ENCODE results near the gene ST6GALNAC2.

ST6GALNAC2 gene

DNA sequence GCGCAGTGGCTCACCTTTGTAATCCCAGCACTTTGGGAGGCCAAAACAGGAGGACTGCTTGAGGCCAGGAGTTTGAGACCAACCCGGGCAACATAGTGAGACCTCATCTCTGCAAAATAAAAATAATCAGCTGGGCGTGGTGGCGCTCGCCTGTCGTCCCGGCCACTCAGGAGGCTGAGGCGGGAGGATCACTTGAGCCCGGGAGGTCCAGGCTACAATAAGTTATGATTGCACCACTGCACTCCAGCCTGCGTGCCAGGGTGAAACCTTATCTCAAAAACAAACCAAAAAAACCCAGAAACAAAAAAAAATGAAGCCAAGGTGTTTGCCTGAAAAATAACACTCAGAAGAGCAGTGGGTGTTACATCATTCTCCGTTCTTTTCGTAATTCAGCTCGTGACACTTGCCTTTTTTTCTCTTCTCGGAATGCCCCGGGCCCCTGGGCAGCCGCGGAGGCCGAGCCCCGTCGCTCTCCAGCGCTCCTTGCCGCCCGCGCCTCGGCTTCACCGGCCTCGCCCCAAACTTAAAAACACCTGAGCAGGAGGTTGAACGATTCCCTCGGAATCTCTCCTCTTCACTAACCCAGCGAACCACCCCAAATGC is 28.8 kb downstream of the ST6GALNAC2 start:
- no peak for DNase-seq (ENCODE audit: low read depth in 4 of 4, low spot score in 1 of 4)

DNA sequence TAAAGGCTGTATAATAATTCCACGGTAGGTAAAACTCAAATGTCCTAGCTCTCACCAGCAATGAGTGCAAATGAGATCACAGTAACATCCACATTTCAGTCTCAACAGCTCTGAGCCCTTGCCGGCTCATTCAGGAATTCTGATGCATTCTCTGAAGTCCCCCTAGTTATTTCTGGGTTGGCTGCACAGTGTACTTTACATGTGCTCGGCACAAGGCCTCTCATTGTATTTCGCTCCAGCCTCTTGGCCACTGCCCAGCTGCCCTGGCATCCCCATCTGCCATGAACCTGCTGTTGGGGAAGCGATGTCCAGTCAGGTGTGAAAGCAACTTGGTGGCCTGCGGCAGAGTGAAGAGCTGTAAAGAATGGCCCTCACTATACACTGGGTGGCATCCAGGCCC is 31.5 kb downstream of the ST6GALNAC2 start:
- DNase-seq (ENCODE audit: low read depth in 4 of 4, low spot score in 1 of 4) = no peak

DNA sequence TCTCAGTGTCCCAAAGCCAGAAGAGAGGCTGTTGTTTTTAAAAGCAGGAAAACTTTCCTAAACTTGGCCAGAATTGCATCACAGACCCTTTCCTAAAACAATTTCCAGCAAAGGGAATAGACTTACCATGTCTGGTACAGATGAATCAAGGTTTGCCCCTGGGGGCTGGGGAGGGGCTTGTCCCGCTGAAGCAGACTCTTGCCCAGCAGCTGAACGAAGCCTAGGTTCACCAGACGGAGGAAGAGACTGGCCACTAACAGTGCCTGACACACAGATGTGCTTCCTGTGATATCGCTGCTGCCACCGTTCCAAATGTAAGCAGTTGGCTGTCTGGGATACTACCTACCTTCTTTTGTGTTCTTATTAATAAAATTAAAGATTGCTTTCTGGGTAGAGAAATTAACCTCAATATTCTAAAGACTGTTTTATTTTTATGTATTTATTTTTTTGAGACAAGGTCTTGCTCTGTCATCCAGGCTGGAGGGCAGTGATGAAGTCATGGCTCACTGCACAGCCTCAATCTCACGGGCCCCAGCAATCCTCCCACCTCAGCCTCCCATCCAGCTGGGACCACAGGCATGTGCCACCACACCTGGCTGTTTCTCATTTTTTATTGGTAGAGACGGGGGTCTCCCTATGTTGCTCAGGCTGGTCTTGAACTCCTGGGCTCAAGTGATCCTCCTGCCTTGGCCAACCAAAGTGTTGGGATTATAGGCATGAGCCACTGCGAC is 32.3 kb downstream of the ST6GALNAC2 start:
- no peak for DNase-seq (ENCODE audit: low read depth in 4 of 4, low spot score in 1 of 4)

DNA sequence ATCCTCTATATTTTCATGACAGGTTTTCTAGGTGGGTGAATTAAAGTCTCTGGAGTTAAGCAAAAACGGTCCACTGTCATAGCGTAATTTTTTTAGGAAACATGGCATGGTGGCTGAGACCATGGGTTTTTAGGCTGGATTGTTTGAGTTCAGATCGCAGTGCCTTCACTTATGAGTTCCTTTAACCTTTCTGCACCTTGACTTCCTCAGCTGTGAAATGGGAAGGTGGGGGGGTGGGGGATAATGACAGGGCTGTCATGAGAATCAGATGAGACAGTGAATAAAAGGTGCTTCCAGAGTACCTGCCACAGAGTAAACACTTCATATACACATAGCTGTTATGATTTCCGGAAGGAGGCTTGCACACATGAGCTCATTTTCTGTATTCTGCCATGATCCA is 34.0 kb downstream of the ST6GALNAC2 start:
- DNase-seq (ENCODE audit: low read depth in 4 of 4, low spot score in 1 of 4) = no peak

DNA sequence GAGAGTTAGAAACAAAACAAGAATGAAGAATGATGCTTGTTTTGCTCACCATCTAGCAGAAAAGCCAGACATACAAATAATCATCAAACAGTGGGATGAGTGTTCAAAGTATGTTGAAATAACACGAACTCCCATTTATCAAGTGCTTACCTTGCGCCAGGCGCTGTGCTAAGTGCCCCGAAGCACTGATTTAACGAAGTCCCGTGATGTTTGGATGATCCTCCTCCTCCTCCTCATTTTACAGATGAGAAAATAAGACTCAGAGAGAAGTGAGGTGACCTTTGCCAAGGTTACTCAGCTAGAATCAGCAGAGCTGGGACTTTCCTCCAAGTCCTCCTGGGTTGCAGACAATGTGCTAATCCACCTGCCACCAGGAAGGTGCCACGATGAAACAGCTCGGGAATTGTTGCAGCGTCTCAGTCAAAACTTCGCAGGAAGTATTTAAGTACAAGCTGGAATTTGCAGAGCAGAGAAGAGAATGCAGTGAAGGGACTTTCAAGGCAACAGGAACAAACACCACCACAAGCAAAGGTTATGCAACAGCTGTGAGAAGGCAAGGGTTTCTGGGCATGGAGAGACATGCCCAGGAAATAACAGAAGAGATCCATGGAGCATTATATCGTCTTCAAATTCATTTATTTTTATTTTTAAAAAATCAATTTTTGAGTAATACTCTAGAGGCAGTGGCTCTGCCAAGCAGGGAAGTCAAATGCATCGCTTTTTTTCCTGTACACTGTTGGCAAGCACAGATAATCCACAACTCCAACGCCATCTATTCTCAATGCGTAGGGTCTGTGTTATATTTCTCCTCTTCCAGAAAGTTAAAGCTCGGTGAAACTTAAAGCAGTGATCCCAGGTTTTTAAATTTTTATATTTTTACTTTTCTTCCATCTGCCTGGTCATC is 34.7 kb downstream of the ST6GALNAC2 start:
- no peak for DNase-seq (ENCODE audit: low read depth in 4 of 4, low spot score in 1 of 4)

DNA sequence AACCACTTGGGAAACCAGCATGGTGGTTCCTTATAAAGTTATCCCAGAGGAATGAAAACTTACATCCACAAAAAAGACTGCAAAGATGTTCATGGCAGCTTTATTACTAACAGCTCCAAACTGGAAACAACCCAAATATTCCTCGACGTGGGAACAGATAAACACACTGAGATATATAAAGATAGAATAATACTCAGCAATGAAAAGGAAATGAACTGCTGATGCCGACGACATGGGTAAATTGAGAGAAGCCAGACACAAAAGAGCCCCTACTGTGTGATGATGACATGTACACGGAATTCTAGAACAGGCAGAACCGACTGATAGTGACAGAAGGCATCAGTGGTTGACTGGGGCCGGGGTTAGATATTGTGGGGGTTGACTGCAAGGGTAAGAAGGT is 36.1 kb downstream of the ST6GALNAC2 start:
- DNase-seq (ENCODE audit: low read depth in 4 of 4, low spot score in 1 of 4) = no peak

DNA sequence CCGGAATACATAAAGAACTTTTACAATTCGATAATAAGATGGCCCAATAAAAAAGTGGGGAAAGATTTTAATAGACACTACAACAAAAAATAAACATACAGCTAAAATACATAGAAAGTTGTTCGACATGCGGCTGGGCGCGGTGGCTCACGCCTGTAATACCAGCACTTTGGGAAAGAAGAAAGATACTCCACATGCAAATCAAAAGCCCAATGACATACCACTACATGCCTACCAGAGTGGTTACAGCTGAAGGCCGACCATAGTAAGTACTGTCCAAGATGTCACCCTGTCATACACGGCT is 36.5 kb downstream of the ST6GALNAC2 start:
- no peak for DNase-seq (ENCODE audit: low read depth in 4 of 4, low spot score in 1 of 4)

DNA sequence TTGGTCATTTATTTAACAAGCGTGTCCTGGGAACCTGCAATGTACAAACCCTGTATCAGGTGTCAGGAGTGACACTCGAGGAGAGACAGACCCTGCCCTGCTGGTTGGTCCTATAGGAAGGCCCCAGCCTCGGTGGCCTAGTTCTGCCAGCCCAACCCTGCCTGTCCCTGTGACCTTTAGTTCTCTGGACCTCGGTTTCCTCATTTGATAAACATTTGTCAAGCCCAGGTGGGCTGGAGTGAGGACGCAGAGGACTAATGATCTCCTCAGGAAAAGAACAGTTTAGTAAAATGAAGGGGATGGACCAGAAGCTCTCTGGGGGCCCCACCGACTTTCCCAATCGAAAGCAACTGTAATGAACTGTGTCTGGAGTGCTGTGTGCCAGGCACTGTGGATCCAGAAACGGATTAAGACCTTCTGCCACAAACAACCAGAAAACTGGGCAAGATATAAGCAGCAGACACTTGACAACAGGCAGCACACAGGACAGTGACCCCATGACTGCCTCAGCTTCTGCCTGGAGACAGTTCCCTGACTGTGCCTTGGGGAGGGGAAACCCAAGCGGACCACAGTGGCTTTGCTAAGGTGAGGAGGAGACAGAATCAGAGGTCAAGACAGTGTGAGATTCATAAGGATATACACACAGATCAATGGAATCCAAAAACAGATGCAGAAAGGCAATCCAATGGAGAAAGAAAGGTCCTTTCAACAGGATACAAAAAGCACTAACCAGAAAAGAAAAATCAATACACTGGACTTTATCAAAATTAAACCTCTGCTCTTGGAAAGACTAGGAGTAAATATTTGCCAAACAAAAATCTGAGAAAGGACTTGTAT is 37.1 kb downstream of the ST6GALNAC2 start:
- no peak for DNase-seq (ENCODE audit: low read depth in 4 of 4, low spot score in 1 of 4)

DNA sequence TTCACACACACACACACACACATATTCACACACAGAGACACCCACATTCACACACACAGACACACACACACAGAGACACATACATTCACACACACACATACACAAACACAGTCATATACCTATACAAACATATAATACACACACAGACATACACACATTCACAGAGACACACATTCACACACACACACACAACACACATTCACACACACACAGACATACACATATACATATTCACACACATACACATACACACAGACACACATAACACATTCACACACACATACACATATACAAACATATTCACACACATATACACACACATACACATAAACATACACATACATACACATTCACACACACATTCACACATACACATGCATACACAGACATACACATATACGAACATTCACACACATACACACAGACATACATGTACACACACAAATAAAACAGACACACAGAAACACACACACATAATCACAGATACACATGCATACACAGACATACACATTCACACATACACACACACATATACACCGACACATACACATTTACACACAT is 37.9 kb downstream of the ST6GALNAC2 start:
- DNase-seq (ENCODE audit: low read depth in 4 of 4, low spot score in 1 of 4) = no peak

DNA sequence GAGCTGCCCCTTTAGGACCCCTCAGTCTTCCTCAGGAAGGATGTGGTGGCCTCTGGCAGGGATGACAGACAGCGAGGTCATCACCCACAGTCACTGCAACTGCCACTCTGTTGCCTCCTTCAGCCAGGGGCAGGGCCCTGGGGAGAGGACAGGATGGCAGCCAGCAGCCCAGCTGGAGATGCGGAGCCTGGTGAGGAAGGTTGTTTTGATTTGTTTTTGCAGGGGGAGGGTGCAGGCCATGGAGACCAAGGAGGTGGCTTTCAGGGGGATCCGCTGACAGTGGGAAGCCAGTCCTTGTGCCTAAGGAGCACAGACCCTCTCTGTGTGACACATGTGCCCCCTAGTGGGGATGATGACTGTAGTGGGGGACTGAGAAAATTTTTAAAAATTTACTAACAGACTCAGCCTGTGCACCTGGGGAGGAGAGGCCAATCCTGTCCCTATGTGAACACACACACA is 38.4 kb downstream of the ST6GALNAC2 start:
- no peak for DNase-seq (ENCODE audit: low read depth in 4 of 4, low spot score in 1 of 4)

DNA sequence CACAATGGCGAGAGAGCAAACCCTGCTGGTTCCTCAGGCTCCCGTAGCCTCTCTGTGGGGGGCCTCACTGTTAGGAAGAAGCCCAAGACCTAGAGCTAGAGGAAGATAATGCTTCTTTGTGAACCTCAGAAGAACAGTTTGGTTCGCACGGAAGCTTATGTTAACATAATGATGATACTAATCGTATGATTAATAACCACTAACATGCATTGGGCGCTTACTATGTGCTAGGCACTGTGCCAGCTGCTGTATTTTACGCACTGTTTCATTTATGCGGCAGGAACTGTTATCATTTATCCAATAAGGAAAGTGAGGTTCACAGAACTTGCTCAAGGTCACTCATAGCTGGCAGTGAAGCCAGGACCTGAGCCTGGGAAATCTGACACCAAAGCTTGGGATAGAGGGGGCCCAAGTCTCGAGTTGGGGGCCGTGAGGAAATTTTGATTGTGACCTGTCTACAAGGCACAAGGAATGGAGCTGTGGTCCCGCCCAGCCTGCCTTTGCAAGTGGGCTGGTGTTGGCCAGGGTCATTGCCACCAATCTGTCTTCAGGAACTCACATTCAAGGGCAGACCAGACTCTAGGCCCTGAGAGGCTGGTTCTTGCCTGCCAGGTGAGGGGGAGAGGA is 39.0 kb downstream of the ST6GALNAC2 start:
- DNase-seq (ENCODE audit: low read depth in 4 of 4, low spot score in 1 of 4) = no peak

DNA sequence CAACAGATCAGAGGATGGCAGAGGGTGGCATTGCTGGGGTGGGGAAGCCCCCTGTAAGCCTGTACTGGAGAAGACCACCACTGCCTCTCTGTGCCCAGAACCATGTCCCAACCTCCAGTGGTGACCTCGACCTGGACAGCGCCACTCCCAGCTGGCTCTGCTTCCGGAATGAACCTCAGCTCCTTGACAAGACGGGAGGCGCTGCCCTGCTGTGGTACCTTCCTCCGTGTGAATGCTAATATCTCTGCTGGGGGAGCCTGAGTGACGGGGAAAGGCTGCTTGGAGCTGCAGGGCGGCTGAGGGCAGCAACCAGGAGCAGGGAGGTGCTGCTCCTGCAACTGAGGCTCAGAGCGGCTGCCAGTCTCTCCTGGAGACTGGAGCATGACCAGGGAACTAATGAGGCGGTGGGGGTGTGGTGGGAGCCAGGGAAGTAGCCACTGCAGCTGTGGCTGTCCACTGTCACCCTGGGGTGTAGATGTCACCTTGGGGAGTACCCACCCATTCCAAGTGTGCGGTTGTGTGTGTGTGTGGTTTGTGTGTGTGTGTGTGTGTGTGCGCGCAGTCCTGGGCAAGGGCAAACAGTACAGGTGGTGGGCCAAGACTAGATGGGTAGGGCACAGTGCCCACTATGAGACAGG is 39.6 kb downstream of the ST6GALNAC2 start:
- no peak for DNase-seq (ENCODE audit: low read depth in 4 of 4, low spot score in 1 of 4)

DNA sequence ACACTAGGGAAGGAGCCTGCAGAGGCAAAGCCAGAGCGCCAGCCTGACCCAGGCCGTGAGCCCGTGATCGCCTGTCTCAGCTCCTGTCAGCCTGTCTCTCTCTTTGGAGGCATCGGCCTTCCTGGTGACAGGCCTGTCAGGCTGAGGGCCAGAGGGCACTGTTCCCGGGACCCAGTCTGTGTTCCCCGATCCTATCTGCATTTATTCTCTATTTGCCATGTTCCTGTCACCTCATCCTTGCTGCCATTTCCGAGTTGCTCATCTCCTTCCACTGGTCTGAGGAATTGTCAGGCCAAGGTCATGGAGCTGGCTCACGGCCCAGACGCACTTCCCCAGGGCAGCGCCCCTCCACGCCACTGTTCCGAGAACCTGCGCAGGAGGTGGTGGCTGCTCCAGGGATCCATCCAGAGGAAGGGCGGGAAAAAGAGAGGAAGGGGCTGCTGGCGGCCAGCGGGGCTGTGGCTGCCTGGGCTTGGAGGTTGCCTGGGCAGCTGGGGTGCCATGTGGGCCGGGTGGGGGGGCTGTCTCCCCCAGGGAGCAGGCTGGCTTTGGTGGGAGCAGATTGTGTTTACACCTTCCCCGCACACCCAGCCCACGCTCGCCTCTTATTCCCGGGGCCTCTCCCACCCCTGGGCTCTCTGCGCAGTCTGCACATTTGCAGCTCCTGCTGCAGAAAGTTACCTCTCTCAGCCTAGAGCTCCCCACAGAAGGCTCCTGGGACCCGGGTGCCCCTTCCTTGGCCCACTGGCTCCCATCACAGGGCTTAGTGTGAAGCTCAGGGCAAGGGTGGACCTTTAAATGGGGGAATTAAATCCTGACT is 40.9 kb downstream of the ST6GALNAC2 start:
- DNase-seq (ENCODE audit: low read depth in 4 of 4, low spot score in 1 of 4) = no peak

DNA sequence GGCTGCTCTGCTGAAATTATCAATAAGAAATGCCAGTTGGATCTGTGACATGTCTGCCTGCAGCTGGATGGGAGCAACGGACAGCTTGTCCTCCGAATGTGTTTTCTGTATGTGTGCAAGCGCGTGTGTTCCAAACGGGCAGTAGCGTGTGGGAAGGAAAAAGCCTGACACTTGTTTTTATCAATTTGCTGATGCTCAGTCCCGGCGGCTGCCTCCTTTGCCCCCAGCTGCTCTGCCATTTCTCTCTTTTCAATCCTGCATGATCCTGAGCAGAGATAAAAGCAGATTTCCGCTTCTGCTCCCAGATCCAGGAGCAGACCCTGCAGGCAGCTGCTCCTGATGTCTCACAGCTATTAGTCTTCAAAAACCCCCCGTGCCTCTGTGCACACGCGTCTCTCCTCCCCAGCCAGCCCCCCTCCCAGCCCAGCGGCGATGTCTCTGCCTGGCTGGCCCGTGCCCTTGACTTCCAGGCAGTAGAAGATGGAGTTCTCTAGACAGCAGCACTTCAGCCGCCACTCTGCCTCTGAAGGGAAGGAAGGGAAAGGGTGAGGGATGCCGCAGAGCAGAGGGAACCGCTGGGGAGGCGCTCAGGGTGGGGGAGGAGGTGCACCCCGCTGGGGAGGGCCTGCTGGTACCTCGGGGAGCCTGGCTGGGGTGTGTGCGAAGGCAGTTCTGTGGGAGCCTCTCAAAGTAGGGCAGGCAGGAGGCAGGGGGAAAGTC is 41.7 kb downstream of the ST6GALNAC2 start:
- no peak for DNase-seq (ENCODE audit: low read depth in 4 of 4, low spot score in 1 of 4)

DNA sequence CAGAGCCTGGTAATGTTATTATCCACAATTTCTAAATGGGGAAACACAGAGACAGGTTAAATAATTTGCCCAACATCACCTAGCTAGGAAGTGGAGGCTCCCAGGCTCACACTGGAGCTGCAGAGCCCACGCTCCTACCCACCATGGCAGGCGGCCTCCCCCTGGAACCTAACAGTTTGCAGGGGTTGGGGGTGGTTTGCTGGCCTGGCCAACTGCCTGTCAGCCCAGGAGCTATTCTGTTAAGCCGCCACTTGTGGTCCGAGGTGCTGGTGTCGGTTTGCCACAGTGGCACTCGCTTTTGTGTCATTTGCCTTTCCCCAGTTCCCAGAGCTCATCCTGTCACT is 42.2 kb downstream of the ST6GALNAC2 start:
- DNase-seq (ENCODE audit: low read depth in 4 of 4, low spot score in 1 of 4) = no peak

DNA sequence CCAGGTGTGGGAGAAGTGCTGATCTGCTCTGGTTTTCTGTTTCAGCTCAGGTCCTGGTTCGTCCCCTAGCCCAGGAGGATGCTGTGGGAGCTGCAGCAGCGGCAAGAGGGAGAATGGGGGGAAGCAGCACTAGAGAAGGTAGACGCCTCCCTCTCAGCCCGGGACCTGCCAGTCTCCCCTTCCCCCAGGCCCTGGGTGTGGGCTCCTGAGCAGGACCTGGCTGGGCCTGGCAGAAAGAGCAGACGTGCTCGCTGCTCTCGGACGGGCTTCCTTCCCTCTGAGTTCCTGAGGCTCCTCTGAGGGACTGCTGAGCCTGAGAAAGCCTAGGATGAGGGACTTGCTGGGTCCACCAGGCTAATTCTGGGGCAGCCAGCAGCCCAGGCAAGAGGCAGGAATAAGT is 42.7 kb downstream of the ST6GALNAC2 start:
- DNase-seq (ENCODE audit: low read depth in 4 of 4, low spot score in 1 of 4) = no peak

DNA sequence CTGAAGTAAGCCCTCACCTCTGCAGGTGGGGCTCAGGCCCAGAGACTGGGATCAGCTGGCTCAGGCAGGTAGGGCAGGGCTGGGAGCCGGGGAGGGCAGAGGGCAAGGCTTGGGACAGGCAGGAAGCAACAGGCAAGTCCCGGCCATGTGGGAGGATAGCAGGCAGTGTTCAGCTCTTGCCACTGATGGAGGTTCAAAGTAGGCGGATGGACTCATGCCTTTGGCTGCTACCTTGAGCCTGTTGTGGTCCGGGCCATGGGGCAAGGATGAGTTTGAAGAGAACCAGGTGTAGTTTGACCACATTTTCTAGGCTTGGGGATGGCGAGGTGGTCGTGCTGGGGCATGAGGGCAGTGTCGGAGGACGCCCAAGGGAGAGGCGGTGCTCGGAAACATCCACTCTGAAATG is 43.1 kb downstream of the ST6GALNAC2 start:
- DNase-seq (ENCODE audit: low read depth in 4 of 4, low spot score in 1 of 4) = no peak

DNA sequence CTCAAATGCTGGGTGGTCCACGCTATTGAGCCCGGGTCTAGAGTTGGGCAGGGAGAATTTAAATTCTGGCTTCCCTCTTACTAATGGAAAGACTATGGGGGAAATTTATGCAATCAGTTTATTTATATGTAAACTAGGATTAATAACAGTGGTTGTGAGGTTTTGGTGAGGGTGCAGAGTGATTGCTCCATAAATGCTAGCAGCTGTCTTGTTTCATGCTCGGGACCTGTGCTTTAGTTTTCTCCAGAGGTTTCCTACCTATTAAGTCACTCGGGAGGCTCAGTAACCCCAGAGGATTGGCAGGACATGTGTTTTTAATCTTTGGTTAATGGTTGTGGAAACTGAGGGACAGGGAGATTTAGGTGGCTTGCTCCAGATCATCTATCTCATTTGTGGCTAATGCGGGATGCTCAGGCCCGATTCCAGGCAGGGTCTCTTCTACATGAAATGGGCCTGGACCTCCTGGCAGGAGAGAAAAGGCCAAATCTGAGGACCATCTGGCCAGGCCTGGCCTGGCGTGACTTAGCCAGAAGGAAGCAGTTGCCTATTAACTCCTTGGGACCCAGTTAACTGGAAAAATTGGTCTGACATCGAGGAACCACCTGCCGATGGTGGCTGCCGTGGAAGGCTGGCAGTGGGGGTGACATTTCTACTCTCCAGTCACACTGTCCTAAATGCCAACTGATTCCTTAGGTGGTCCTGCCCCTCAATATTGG is 43.8 kb downstream of the ST6GALNAC2 start:
- DNase-seq (ENCODE audit: low read depth in 4 of 4, low spot score in 1 of 4) = no peak
